Activated T-helper 1 cell treated with Interleukin-2 at 50 U/mL for 16 hours (primary cell): ENCODE data around the gene NFS1.
"Not testable (repeated sequence)": the region's sequence is repeated elsewhere in the genome, so short reads cannot be mapped to it uniquely, and the experiment has no call there.

Source experiments
- DNase-seq: peaks from one replicate; pipeline ENCODE4 v3.0.0-alpha.2; 2020; ENCODE audit warnings: low read depth

Gene NFS1

DNA sequence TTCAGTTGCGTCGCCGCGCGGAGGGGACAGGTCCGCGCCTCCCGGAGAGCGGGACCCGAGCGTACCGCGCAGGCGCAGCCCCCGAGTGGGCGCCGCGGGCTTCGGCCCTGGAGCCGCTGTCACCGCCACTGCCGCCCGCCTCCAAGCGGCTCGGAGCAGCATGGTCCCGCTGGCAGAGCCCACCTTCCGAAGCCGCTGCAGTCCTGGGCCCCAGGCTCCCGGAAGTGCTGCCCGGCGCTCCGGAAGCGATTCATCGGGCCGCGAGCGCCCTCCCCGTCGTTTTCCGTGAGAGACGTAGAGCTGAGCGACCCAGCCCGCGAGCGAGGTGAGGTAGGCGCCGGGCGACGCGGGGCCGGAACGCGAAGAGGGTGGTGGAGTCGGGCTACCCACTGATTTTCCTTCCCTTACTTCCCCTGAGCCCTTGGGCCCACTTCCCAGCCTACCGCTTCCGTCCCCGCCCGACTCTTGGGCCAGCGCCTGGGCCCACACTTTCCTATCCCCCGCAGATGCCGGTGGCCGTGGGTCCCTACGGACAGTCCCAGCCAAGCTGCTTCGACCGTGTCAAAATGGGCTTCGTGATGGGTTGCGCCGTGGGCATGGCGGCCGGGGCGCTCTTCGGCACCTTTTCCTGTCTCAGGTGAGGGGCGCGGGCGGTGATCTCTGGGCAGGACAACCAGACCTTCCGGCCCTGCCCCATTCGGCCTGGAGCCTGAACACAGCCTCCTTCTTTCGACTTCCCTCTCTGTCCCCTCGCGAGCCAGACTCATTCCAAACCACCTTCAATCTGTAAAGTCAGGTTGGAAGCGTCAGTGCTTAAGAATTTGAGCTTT is at the start of gene NFS1, which contains the start of gene ROMO1:
Gene NFS1 (minus strand): TSS at position 226 of the 830 bp plus-strand sequence. CDS start 64 bp downstream, at position 162.
Gene ROMO1 (plus strand): TSS at position 279 of the 830 bp plus-strand sequence. CDS start 228 bp downstream, at position 507.
- peak; percentile 78 for DNase-seq

DNA sequence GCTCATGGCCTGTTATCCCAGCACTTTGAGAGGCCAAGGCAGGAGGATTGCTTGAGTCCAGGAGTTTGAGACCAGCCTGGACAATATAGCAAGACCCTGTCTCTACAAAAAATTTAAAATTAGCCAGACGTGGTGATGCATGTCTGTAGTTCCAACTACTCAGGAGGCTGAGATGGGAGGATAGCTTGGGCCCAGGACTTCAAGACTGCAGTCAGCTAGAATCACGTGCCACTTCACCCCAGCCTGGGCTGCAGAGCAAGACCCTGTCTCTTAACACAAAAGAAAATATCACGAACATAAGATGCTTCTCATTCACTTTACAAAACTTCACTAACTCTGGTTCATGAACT is 45.3 kb upstream of the NFS1 start:
- DNase-seq, result not testable (repeated sequence)

GRCh38 chr20:35743693-35744491 is 44.7 kb upstream of the NFS1 start:
- DNase-seq, result no peak

GRCh38 chr20:35742741-35743523 is 43.8 kb upstream of the NFS1 start:
- no peak for DNase-seq

- DNase-seq, result peak; percentile 96
Measured at GRCh38 chr20:35741892-35742740, 43.0 kb upstream of the NFS1 start, which contains the start of gene RBM39. RBM39 (minus strand) TSS chr20:35742260; CDS start chr20:35740874, 1,386 bp downstream.

DNA sequence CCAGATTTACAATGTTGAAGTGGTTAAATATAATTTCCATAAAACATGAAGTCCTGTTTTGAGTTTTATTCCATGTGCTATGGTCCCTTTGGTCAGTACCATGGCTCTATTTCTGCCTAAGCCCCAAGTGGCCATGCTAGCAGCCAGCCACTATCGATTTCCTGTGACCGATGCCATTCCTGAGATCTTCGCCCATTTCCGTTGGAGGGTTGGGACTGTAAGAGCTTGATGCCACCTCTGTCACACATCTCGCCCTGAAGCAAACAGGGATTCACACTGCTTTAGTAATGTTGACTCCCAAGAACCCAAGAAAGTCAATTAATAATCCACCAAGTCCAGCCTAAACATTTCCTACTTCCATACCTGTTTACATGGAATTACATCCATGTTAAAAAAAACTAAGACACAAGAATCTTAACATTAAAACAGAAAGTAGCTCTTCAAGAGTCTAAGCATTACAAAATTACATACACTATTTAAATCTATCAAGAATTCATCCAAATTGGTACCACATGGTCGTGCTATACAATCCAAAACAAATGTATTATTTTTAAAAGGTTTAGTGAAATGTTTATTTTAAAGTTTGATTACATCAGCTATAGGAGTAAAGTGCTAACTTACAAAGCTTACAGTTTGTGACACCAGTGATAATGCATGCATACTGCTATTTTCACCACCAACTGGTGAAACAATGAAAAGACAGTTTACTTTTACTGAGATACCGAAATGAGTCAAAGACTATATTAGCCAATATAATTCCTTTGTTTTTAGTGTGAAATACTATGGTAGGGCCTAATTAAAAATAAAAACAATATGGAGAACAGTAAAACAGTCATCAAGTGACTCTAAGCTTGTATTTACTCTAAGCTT is 40.4 kb upstream of the NFS1 start:
- no peak for DNase-seq

DNA sequence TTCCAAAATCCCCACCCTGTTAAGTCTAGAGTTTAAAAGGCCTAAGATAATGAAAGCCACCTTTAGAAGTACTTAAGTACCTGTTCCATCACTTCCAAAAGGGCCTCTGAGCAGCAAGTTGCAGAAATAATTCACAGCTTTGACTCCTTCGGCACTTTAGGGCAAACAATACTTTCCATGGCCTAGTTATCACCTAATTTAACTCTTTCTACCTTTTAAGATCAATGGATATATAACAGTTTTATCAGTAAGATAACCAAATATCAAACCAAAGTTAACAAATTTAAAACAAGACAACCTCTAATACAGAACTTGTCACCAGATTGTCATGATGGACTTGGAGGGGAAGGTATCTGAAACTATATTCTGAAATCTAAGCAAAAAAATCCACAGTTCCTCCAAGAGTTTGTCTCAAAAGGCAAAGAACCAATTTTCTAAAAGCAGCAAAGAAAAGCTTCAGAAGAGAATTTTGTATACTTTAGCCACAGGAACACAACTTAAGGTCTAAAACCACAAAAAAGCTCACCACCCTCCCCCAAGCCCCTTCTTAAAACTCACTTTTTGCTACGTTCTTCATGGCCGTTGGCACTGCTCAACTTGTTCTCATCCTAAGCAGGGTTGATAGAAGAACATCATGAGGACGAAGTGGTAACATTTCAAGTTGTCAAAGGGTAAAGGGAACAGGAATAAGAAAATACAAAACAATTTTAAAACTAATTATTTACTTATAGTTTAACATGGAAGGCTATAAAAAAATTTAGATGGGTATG is 39.4 kb upstream of the NFS1 start:
- DNase-seq, result no peak

GRCh38 chr20:35737865-35738333 is 38.7 kb upstream of the NFS1 start:
- DNase-seq, result no peak

DNA sequence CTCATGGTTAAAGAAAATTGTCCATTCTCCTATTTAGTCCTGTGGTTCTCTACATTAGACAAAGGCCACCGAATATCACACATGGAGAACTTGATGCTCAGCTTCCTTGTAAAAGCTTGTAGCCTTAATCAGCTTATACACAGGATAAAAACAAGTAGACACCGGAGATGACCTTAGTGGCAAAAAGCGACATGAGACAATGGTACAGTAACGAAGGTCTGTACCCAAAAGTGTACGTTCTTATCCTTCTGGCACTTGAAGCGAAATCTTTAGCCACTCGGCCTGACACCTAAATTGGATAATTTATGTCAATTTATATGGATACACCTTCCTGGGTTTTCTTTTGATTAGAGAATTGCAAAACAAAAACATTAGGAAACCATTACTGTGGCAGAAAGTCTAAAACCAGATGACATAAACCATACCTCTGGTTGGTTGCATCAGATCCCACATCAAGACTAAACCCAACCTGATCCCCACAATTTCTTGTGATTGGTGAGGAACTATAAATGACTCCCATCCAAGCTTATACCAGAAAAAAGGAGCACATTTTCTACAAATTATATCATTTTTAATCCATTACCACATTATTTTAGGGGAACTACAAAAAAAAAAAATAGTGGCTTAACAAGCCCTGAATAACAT is 36.8 kb upstream of the NFS1 start:
- no peak for DNase-seq

DNA sequence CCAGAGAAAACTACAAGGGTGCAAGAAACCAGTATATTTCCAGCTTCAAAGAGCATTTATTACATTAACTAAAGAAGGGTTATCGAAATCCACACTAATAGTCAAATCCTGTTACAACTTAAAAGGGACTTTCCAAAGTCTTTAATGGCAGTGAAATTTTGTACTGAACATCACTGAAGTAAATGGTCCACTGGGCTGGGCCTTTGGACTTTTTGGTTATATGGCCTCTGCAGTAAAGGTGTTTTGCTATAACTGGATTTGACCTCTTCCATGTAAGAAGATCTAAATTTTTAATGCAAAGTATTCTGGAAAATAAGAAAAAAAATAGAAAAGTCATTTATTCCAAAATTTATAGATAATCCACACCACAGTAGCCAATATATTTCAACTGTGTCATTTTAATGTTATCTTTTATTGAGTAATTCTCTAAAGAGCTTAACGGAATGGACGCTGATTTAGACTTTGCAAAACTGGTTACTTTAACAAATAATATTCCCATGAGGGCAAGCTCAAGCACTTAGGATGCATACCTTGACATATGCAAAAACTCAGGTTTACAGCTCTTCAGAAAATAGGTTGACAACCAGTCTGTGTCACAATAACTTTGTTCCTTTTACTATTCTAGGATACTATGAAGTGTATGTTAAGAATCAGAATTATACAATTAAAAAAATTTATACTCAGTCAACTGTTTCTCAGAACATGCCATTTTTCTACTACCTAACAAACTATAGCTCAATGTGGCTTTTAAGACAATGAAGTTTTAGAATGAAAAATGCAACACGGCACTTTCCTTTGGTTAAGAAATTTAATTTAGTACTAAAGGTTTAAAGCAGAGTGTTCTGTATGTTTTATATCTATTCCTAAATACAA is 35.9 kb upstream of the NFS1 start:
- DNase-seq, result no peak

DNA sequence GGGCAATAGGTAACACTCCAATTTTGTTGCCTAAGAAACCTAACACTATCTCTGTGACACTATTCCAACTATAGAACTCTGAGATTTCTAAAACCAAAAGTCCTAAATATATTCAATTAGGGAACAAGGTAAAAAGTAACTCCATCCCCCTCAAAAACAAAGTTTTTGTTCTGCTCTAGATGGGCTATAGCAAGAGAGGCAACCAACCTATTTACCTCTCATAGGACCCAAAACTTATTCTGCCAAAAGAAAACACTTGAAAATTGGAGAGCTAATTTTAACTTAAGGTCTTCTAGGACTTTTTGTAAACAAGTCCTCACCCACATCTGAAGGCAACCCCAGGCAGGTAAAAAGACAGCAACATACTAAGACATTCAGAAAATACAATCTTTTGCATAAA is 35.2 kb upstream of the NFS1 start:
- DNase-seq, result no peak

DNA sequence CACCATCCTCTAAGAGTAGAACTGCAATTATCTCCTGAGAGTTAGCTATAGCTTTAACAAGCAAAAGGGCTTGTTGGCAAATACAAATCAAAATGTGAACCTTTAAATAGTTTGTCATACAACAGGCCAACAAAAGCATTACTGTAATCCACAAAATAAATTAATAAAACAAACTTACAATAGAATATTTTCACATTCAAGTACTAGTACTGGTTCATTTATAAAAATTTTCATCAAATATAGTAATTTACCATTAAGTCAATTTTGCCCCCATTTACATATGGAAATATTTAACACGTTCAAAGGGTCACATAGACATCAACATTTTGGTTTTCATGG is 33.5 kb upstream of the NFS1 start:
- no peak for DNase-seq

- DNase-seq, result no peak
Measured at GRCh38 chr20:35731862-35732643, 32.9 kb upstream of the NFS1 start.

- no peak for DNase-seq
Measured at GRCh38 chr20:35731469-35731788, 32.3 kb upstream of the NFS1 start.

- no peak for DNase-seq
Measured at GRCh38 chr20:35730583-35731468, 31.7 kb upstream of the NFS1 start.

GRCh38 chr20:35729836-35730582 is 30.9 kb upstream of the NFS1 start:
- no peak for DNase-seq
